Upper lobe of left lung (tissue), 4 donors: ENCODE measurements around the gene SEMA6C.

ENCODE experiments used
- EP300 ChIP-seq, 4 donors: sonication (generic); formaldehyde crosslinking; IDR thresholded peaks; one replicate each; pipeline ENCODE4 v1.5.1; 2017; ENCODE audit warnings: antibody characterized with exemption in 4 of 4, control low read depth in 2 of 4
- POLR2A ChIP-seq, 4 donors: fragments of 450-650 bp; IDR thresholded peaks; one replicate each; pipeline ENCODE4 v1.5.1; 2016 to 2017; ENCODE audit warnings: antibody characterized with exemption in 4 of 4, mild to moderate bottlenecking in 2 of 4
- POLR2AphosphoS5 ChIP-seq, 2 donors: sonication (generic); formaldehyde crosslinking; IDR thresholded peaks; one replicate each; pipeline ENCODE4 v1.5.1; 2017; ENCODE audit warnings: antibody characterized with exemption in 2 of 2
- TF ChIP-seq, protein P1 (sequence below), 6 experiments: fragments of 450-650 bp in 4 of 6; fragments of 200-600 bp in 2 of 6; sonication (generic) in 2 of 6; IDR thresholded peaks; one replicate each; pipeline ENCODE4 v1.5.1; 2016 to 2019; ENCODE audit warnings: antibody characterized with exemption in 6 of 6

- TF ChIP-seq, protein P1, sequence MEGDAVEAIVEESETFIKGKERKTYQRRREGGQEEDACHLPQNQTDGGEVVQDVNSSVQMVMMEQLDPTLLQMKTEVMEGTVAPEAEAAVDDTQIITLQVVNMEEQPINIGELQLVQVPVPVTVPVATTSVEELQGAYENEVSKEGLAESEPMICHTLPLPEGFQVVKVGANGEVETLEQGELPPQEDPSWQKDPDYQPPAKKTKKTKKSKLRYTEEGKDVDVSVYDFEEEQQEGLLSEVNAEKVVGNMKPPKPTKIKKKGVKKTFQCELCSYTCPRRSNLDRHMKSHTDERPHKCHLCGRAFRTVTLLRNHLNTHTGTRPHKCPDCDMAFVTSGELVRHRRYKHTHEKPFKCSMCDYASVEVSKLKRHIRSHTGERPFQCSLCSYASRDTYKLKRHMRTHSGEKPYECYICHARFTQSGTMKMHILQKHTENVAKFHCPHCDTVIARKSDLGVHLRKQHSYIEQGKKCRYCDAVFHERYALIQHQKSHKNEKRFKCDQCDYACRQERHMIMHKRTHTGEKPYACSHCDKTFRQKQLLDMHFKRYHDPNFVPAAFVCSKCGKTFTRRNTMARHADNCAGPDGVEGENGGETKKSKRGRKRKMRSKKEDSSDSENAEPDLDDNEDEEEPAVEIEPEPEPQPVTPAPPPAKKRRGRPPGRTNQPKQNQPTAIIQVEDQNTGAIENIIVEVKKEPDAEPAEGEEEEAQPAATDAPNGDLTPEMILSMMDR (IDR thresholded peaks at IDR 0.05), result no peak
- TF ChIP-seq POLR2AphosphoS5 (IDR thresholded peaks at IDR 0.05), result no peak
- TF ChIP-seq POLR2A (IDR thresholded peaks at IDR 0.05), result no peak
- TF ChIP-seq EP300 (IDR thresholded peaks at IDR 0.05), result no peak
Measured at GRCh38 chr1:151175041-151175741, 28.8 kb upstream of the SEMA6C start.
